OCI-M2 (cell line): Measurements from ENCODE around the gene GPI.
"Not testable (repeated sequence)": the region's sequence is repeated elsewhere in the genome, so short reads cannot be mapped to it uniquely, and the experiment has no call there.

ENCODE experiments used
- DNase-seq: peaks from one replicate; lab custom pipeline; 2025; ENCODE audit not compliant: unreplicated experiment; lab: John Stamatoyannopoulos, UW

GPI gene

DNA sequence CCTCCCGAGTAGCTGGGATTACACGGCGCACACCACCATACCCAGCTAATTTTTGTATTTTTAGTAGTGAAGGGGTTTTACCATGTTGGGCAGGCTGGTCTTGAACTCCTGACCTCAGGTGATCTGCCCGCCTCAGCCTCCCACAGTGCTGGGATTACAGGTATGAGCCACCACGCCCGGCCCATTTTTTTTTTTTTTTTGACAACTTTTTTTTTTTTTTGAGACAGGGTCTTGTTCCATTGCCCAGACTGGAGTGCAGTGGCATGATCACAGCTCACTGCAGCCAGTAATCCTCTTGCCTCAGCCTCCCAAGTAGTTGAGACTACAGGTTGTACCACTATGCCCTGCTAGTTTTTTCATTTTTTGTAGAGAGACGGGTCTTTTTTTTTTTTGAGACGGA lies 35.8 kb downstream of the GPI start:
- DNase-seq: not testable (repeated sequence)

- no peak for DNase-seq
Observed at GRCh38 chr19:34402074-34402600, 37.1 kb downstream of the GPI start.

DNA sequence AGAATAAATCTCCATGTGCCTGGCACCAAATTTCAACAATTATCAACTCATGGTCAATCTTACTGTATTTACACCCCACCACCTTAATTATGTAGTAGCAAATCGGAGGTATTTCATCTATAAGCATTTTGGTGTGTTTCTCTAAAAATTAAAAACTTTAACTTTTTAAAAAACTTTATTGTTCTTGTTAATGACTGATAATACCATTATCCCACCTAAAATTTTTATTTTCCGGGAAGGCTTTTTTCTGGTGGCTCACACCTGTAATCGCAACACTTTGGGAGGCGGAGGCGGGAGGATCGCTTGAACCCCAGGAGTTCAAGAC lies 38.8 kb downstream of the GPI start:
- DNase-seq: no peak

DNA sequence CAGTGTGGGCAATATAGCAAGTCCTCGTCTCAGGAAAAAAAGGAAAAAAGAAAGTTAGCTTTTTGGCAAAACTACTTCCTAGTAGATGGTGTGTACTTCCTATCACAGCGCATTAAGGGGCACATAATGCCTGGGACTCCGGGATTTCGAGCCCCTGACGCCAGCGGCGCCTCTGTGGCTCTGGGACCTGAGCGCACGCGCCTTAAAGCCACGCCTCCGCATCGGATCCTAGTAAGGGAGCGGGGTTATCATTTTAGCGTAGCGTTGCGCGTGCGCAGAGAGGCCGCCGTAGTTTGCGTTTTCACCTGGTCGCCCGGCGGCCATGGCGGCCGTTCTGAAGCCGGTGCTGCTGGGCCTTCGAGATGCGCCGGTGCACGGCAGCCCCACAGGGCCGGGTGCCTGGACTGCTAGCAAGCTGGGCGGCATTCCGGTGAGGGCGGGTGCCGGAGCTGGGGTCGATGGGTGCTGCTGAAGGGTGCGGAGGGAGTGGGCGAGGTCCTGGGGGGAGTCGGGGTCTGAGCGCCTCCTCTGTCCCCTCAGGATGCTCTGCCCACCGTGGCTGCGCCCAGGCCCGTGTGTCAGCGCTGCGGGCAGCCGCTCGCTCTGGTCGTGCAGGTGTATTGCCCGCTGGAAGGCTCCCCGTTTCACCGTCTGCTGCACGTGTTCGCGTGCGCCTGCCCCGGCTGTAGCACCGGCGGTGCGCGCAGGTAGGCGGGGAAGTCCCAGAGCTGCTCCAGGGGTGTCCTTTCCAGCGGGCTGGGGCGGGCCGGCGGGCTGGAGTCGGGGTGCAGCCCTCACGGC lies 39.3 kb downstream of the GPI start, which contains the start of gene PDCD2L:
Gene PDCD2L, plus strand, starts transcription at position 291 of the 801 bp plus-strand sequence. Its CDS starts 32 bp downstream, at position 323.
- peak; percentile 98 for DNase-seq

DNA sequence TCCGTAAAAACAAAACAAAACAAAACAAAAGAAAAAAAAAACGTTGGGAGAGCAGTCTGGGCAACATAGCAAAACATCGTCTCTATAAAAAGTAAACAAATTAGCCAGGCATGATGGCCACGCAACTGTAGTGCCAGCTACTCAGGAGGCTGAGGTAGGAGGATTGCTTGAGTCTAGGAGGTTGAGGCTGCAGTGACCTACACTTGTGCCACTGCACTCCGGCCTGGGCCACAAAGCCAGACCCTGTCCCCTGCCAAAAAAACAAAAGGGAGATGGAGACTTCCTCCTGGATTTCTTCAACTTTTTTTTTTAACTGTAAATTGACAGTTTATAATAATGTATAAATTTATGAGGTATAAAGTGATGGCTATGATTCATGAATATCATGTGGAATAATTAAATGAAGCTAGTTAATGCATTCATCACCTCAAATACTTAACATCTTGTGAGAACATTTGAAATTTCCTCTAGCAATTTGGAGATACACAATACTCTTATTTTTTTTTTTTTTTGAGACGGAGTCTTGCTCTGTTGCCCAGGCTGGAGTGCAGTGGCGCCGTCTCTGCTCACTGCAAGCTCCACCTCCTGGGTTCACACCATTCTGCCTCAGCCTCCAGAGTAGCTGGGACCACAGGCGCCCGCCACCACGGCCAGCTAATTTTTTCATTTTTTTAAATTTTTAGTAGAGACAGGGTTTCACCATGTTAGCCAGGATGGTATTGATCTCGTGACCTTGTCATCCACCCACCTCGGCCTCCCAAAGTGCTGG lies 41.1 kb downstream of the GPI start:
- DNase-seq: no peak

DNA sequence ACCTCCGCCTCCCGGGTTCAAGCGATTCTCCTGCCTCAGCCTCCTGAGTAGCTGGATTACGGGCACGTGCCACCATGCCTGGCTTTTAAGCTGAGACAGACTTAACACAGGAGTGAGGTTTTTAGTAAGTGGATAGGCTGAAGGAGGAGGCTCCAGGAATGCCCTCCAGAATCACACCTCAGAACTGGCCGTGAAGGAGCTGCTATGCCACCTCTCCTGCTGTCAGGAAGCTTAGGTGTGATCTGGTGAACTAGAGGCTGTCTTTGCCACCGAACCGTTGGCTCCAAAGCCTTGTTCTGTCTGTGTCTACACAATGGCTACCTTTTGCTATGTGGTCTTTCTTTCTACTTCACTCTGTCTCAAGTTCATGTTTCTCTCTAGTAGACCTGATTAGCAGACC lies 43.4 kb downstream of the GPI start:
- no peak for DNase-seq

GRCh38 chr19:34409189-34410164 lies 44.5 kb downstream of the GPI start:
- no peak for DNase-seq

DNA sequence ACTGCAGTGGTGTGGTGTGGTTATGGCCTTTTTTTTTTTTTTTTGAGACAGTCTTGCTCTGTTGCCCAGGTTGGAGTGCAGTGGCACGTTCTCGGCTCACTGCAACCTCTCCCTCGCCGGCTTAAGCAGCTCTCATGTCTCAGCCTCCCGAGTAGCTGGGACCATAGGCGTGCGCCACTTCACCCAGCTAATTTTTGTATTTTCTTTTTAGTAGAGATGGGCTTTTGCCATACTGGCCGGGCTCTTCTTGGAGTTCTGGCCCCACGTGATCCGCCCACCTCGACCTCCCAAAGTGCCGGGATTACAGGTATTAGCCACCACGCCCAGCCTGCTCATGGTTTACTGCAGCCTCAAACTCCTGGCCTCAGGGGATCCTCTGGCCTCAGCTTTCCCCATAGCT lies 46.2 kb downstream of the GPI start:
- DNase-seq: no peak

GRCh38 chr19:34416021-34416545 lies 51.1 kb downstream of the GPI start:
- DNase-seq: no peak

DNA sequence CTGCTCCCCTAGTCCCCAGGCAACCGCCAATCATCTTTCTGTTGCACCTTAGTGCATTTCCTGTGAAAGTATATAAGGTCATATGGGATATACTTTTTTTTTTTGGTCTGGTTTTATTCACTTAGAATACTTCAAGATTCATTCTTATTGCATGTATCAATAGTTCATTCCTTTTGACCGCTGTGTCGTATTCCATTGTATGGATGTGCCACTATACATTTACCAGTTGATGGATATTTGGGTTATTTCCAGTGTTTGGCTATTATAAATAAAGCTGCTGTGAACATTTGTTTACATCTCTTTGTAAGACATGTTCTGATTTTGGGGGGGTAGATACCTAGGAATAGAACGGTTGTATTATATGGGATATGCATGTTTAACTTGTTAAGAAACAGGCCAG lies 53.3 kb downstream of the GPI start:
- no peak for DNase-seq

DNA sequence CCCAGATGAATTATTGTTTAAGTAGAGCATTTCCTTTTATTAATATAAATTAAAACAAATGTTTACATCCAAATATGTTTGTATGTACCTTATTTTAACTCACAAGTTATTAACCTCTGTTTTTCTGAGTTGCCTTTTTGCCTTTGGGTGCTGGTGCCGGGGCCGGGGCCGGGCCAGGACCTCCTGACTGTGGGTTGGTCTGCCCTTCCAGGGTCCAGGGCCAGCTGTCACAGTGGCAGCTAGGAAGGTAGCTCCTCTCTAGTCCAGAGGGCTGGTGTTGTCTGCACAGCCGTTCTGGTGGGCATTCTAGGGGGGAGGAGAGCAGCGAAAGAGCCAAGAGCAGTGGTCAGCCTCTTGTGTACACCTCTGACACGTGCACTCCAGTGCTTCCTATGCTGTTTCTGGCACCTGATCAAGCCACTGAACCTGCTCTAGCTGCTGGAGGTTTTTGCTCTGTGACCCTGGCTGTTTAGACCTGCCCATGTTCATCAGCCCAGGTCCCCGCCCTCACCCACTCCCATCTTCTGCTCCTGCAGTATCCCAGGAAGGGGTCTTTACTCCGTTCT lies 61.2 kb downstream of the GPI start:
- DNase-seq: no peak

DNA sequence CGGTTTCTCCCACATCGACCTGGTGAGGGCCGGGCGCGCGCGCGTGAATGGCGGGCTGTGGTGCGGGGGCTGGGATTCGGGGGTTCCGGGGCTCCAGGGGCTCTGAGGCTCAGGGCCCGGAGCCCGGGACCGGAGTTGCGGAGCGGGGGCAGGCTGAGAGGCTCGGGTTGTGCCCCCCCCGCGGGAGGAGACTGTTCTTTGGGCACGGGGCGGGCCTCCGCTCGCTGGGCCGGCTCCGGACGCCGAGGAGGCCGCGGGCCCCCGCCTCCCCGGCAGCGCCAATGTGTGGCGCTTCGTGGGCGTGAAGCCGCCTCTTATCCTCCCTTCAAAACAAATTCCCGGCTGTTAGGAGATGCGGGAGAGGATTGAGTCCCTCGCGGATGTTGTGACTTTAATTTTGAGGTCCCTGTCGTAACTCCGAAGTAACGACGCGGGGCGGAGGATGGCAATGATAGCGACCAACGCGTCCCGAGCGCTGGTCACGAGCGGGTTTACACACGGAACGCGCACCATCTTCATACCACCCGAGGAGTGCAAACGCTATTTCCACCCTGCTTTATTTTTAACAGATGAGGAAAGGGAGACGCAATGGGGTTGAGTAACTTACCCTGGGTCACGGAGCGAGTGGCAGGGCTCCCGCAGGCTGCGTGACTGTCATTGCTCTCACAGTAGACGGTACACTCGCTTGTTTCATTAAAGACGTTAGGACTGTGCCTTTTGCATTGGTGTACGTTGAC lies 63.7 kb downstream of the GPI start:
- no peak for DNase-seq

GRCh38 chr19:34429553-34429952 lies 64.6 kb downstream of the GPI start:
- no peak for DNase-seq

- peak; percentile 59 for DNase-seq
Observed at GRCh38 chr19:34430738-34431625, 66.0 kb downstream of the GPI start.

DNA sequence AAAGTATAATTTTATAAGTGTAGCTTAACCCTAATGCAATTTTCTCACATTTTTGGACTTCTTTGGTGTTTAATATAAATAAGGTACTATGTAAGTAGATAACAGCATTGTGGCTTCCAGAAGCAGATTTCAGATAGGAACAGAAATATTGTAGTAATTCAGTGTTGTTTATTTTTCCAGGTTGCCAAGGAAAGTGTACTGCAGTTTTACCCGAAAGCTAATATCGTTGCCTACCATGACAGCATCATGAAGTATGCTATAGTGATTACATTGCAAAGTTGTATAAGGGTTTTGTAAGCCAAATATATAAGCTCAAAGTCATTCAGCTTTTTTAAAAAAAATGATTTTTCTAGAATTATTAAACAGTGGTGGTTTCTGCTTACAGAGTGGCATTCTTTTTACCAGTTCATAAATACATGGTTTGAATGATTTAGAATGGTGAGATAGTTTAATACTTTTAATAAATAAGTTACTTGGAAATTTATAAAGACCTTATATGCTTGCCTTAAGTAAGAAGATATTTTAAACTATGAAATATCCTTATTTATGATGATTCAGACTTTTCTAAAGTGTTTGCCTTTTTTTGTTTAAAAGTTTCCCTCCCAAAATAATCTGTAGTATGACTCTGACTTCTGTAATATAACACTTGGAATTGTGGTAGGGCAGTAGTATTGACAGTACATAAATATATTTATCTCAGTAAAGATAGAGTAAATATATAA lies 66.8 kb downstream of the GPI start:
- DNase-seq: no peak

GRCh38 chr19:34432797-34433196 lies 67.8 kb downstream of the GPI start:
- no peak for DNase-seq

DNA sequence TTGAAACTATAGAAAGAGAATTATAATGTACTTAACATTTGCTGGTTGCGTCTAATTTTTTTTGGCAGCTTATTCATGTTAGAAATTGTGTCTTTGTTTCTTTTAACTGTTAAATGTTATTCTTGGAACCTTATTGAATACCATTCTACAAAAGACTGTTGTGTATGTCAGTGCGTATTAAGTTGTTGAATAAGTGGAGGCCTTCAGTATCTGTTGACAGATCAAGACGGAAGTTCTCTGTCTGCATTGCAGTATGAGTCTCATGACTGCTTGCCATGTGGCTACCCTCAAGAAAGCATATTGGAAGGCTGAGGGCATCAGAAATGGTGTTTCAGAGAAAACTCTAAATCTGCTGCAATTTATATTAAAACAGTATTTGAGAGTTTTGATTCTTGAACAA lies 71.7 kb downstream of the GPI start:
- no peak for DNase-seq

DNA sequence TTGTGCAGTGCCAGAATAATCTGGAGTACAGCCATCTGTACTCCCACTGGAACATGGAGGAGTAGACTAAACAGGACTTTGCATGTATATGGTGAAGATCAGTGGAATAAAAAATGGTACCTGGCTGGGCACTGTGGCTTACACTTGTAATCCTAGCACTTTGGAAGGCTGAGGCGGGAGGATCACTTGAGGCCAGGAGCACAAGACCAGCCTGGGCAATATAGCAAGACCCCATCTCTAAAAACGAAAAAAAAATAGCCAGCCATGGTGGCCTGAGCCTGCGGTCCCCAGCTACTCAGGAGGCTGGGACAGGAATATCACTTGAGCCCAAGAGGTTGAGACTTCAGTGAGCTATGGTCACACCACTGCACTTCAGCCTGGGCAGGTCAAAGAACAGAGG lies 83.2 kb downstream of the GPI start:
- no peak for DNase-seq
